Body of pancreas (tissue), 4 donors: ENCODE results near the gene DEFB132. TPM values are rescaled to one million over a fixed set of nuclear protein-coding genes. Genes with fewer than 3 reads are reported as not detected.

Experiments
- ATAC-seq: fragments of 150-250 bp; one replicate; pipeline ENCODE4 v1.9.1; 2016
- DNase-seq, 4 donors: peaks; one replicate each; pipeline ENCODE4 v3.0.0-alpha.2; 2019
- H3K27ac ChIP-seq, 4 donors: fragments of 200-600 bp; sonication (generic); 1 replicate in 3 of 4; 2 replicates in 1 of 4; pipeline versions ENCODE4 v1.5.1 to v1.6.1; 2016 to 2019; ENCODE audit warnings: mild to moderate bottlenecking in 1 of 4, mixed read lengths in 1 of 4, moderate library complexity in 1 of 4
- H3K27me3 ChIP-seq, 2 donors: fragments of 200-600 bp; sonication (generic); one replicate each; pipeline ENCODE4 v1.6.0; 2016; ENCODE audit warnings: mild to moderate bottlenecking in 1 of 2
- H3K36me3 ChIP-seq, 2 donors: fragments of 200-600 bp; sonication (generic); replicated peaks in 1 of 2; 2 replicates each; pipeline ENCODE4 v1.5.1; 2016; ENCODE audit warnings: low read depth in 2 of 2; ENCODE audit not compliant: insufficient read depth in 1 of 2
- H3K4me1 ChIP-seq: fragments of 200-600 bp; sonication (generic); one replicate; pipeline ENCODE4 v1.6.0; 2016
- H3K4me3 ChIP-seq, 2 donors: fragments of 200-600 bp; sonication (generic); 1 replicate in 1 of 2; 2 replicates in 1 of 2; pipeline ENCODE4 v1.5.1; 2016 to 2019
- H3K9me3 ChIP-seq, 3 donors: fragments of 200-600 bp; sonication (generic); 1 replicate in 2 of 3; 2 replicates in 1 of 3; pipeline ENCODE4 v1.5.1; 2016
- POLR2A ChIP-seq, 3 donors: fragments of 450-650 bp; IDR thresholded peaks; one replicate each; pipeline ENCODE4 v1.6.1; 2016; ENCODE audit warnings: antibody characterized with exemption in 3 of 3, mild to moderate bottlenecking in 2 of 3
- WGBS, 2 donors: methylation state at CpG; one replicate each; pipeline ENCODE4 v1.1.5; 2017; 5-methylcytosine and 5-hydroxymethylcytosine counted together
- intact Hi-C: fragments of 100-400 bp; cut with DNase I; formaldehyde crosslinking; loops from one replicate; pipeline ENCODE4 v1.15.1; 2023
- total RNA-seq, 2 donors: library from RNA; depleted of rRNA; stranded (reverse); fragments of >200 nt; gene quantifications; one replicate each; pipeline ENCODE4 v1.1.0, GENCODE V29; 2016
- TF ChIP-seq, protein P1 (sequence below), 7 experiments: fragments of 450-650 bp in 4 of 7; fragments of 200-600 bp in 3 of 7; sonication (generic) in 3 of 7; IDR thresholded peaks; one replicate each; pipeline ENCODE4 v1.5.1; 2016 to 2019; ENCODE audit warnings: antibody characterized with exemption in 7 of 7

DEFB132 gene
- total RNA-seq, 2 donors from 2014 or later, result not detected

DNA sequence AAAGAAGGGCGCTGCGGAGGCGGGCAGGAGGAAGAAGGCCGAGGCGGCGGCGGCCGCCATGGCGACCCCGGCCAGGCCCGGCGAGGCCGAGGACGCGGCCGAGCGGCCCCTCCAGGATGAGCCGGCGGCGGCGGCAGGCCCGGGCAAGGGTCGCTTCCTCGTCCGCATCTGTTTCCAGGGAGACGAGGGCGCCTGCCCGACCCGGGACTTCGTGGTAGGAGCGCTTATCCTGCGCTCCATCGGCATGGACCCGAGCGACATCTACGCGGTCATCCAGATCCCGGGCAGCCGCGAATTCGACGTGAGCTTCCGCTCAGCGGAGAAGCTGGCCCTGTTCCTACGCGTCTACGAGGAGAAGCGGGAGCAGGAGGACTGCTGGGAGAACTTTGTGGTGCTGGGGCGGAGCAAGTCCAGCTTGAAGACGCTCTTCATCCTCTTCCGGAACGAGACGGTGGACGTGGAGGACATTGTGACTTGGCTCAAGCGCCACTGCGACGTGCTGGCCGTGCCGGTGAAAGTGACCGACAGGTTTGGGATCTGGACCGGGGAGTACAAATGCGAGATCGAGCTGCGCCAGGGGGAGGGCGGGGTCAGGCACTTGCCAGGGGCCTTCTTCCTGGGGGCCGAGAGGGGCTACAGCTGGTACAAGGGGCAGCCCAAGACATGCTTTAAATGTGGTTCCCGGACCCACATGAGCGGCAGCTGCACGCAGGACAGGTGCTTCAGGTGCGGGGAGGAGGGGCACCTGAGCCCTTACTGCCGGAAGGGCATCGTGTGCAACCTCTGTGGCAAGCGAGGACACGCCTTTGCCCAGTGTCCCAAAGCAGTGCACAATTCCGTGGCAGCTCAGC, 40.6 kb downstream of the DEFB132 start:
- Histone ChIP-seq H3K27me3 (no peaks in the 10 kb centered on the region), H3K4me3 (peak overlapping the region; percentile 59 to 63), H3K27ac (peak overlapping the region; percentile 86 to 97 (median 94)), H3K9me3 (no peaks in the 10 kb centered on the region), H3K36me3 (no peaks in the 10 kb centered on the region), H3K4me1 (peaks cover 28% of the 10 kb centered on the region)
- intact Hi-C loops, result no loop called here
- TF ChIP-seq, protein P1, sequence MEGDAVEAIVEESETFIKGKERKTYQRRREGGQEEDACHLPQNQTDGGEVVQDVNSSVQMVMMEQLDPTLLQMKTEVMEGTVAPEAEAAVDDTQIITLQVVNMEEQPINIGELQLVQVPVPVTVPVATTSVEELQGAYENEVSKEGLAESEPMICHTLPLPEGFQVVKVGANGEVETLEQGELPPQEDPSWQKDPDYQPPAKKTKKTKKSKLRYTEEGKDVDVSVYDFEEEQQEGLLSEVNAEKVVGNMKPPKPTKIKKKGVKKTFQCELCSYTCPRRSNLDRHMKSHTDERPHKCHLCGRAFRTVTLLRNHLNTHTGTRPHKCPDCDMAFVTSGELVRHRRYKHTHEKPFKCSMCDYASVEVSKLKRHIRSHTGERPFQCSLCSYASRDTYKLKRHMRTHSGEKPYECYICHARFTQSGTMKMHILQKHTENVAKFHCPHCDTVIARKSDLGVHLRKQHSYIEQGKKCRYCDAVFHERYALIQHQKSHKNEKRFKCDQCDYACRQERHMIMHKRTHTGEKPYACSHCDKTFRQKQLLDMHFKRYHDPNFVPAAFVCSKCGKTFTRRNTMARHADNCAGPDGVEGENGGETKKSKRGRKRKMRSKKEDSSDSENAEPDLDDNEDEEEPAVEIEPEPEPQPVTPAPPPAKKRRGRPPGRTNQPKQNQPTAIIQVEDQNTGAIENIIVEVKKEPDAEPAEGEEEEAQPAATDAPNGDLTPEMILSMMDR (IDR thresholded peaks at IDR 0.05), result no peak
- TF ChIP-seq POLR2A (IDR thresholded peaks at IDR 0.05), result peak; percentile 21 to 71 (median 65)
- peak; percentile 42 for ATAC-seq
- 0 to 1% methylated on average over 23 to 60 of the region's 75 CpGs for WGBS, 2 donors
- peak; percentile 59 to 71 (median 68) for DNase-seq

GRCh38 chr20:298776-299391, 41.4 kb downstream of the DEFB132 start:
- Histone ChIP-seq H3K27me3 (no peaks in the 10 kb centered on the region), H3K4me1 (peaks cover 28% of the 10 kb centered on the region), H3K36me3 (no peaks in the 10 kb centered on the region), H3K27ac (peak overlapping the region; percentile 86 to 97 (median 94)), H3K9me3 (no peaks in the 10 kb centered on the region), H3K4me3 (peak overlapping the region; percentile 59 to 63)
- intact Hi-C loops, result no loop called here
- DNase-seq, result no peak
- no peak for TF ChIP-seq POLR2A (IDR thresholded peaks at IDR 0.05)
- TF ChIP-seq, protein P1 (IDR thresholded peaks at IDR 0.05), result no peak
- 7 to 9% methylated on average over 15 of the region's 15 CpGs for WGBS, 2 donors
- ATAC-seq, result no peak

- ATAC-seq (no peak), DNase-seq (no peak)
- H3K9me3 ChIP-seq, result no peaks in the 10 kb centered on the region
- peaks cover 28% of the 10 kb centered on the region for H3K4me1 ChIP-seq
- H3K4me3 ChIP-seq, result no peak overlapping the region
- no peaks in the 10 kb centered on the region for H3K36me3 ChIP-seq
- TF ChIP-seq, protein P1 (IDR thresholded peaks at IDR 0.05), result no peak
- TF ChIP-seq POLR2A (IDR thresholded peaks at IDR 0.05), result no peak
- 42 to 62% methylated on average over 8 to 10 of the region's 10 CpGs for WGBS, 2 donors
- H3K27me3 ChIP-seq, result no peaks in the 10 kb centered on the region
- no peak overlapping the region for H3K27ac ChIP-seq
- intact Hi-C loops, result no loop called here
Observed at GRCh38 chr20:300345-300990, 42.9 kb downstream of the DEFB132 start.

DNA sequence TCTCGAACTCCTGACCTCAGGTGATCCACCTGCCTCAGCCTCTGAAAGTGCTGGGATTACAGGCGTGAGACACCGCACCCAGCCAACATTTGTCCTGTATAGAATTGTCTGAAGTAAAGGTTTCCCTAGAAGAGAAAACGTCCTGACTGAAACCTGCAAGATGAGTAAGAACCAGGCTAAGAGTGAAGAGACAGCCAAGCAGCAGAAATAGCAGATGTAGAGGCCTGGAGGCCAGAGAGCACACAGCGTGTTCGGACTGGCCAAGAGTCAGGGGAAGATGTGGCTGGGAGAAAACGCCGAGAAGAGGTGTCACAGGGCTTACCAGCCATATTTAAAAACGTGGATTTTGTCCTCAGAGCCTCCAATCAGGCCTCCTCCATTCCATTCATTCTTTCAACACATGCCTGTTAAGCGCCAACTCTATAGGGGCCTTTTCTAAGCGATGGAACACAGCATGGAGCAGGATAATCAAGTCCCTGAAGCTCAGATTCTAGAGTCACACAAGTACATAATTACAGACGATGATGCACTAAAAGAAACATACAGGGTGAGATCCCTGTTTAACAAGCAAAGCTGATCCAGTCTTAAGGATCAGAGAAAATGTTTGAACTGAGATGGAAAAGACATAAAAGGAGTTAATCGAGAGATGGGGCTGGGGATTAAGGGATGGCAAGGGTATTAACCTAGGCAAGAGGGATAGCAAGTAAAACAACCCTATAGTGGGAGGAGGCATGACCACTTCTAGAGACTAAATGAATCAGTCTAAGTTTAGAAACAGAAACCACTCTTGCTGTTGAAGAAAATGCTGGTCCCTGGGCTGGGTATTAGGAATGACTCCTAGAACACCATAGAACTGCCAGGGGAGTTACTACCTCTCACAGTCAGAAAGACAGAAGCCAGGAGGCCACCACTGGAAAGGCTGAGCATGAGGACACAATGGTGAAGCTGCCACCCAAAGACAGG, 44.6 kb downstream of the DEFB132 start:
- DNase-seq (no peak), ATAC-seq (no peak)
- Histone ChIP-seq H3K9me3 (no peaks in the 10 kb centered on the region), H3K36me3 (no peaks in the 10 kb centered on the region), H3K4me3 (no peak overlapping the region), H3K27ac (no peak overlapping the region), H3K27me3 (no peaks in the 10 kb centered on the region), H3K4me1 (peaks cover 24% of the 10 kb centered on the region)
- no peak for TF ChIP-seq POLR2A (IDR thresholded peaks at IDR 0.05)
- TF ChIP-seq, protein P1 (IDR thresholded peaks at IDR 0.05), result no peak
- intact Hi-C loops, result no loop called here
- 77 to 84% methylated on average over 13 of the region's 13 CpGs for WGBS, 2 donors
